GM12875 (cell line): ENCODE results near the gene HS6ST2.

Experiments used
- H3K4me3 ChIP-seq: one replicate; pipeline ENCODE4 v1.5.1; 2011; ENCODE audit warnings: low read depth, low read length, control low read depth
- CTCF ChIP-seq: IDR thresholded peaks from 2 replicates; pipeline ENCODE4 v1.5.1; 2011; ENCODE audit warnings: low read depth, mild to moderate bottlenecking, control low read depth, inconsistent platforms, low read length, moderate library complexity, borderline replicate concordance; ENCODE audit not compliant: insufficient read depth

The HS6ST2 gene

GRCh38 chrX:132791714-132792113, 166.7 kb downstream of the HS6ST2 start:
- H3K4me3 ChIP-seq: no peak overlapping the region
- TF ChIP-seq CTCF: no peak

GRCh38 chrX:132790329-132790728, 168.1 kb downstream of the HS6ST2 start:
- no peak overlapping the region for H3K4me3 ChIP-seq
- TF ChIP-seq CTCF: no peak

- H3K4me3 ChIP-seq: no peak overlapping the region
Observed at GRCh38 chrX:132786217-132786616, 172.2 kb downstream of the HS6ST2 start.

GRCh38 chrX:132778917-132779316, 179.5 kb downstream of the HS6ST2 start:
- no peak for TF ChIP-seq CTCF
- H3K4me3 ChIP-seq: no peak overlapping the region

More at GRCh38 chrX:132786217-132786616, 172.2 kb downstream of the HS6ST2 start:
- no peak for TF ChIP-seq CTCF

GRCh38 chrX:132776486-132777210, 181.8 kb downstream of the HS6ST2 start:
- no peak for TF ChIP-seq CTCF

GRCh38 chrX:132775263-132775823, 183.1 kb downstream of the HS6ST2 start:
- H3K4me3 ChIP-seq: no peak overlapping the region
- no peak for TF ChIP-seq CTCF

More at GRCh38 chrX:132776486-132777210, 181.8 kb downstream of the HS6ST2 start:
- H3K4me3 ChIP-seq: no peak overlapping the region

- no peak for TF ChIP-seq CTCF
- H3K4me3 ChIP-seq: no peak overlapping the region
Observed at GRCh38 chrX:132774010-132774714, 184.3 kb downstream of the HS6ST2 start.
